Fibroblast of lung (primary cell): ENCODE data around the gene ARAP2. TPM values are rescaled to one million over a fixed set of nuclear protein-coding genes. Genes with fewer than 3 reads are reported as not detected.

Experiments used
- DNase-seq, 2 donors: peaks; one replicate each; pipeline versions ENCODE4 v3.0.0 to v3.0.0-alpha.2; 2010; ENCODE audit warnings: low read depth in 2 of 2
- H2AFZ ChIP-seq: 2 replicates; pipeline ENCODE4 v1.5.1; 2012; ENCODE audit warnings: low read length, control low read depth, inconsistent platforms
- H3K27ac ChIP-seq: 2 replicates; pipeline ENCODE4 v1.5.1; 2011; ENCODE audit warnings: low read length, control low read depth; ENCODE audit not compliant: insufficient read depth
- H3K27me3 ChIP-seq: 2 replicates; pipeline ENCODE4 v1.5.1; 2011; ENCODE audit warnings: mild to moderate bottlenecking, low read length; ENCODE audit not compliant: control insufficient read depth, insufficient read depth
- H3K36me3 ChIP-seq: 2 replicates; pipeline ENCODE4 v1.5.1; 2011; ENCODE audit warnings: low read length; ENCODE audit not compliant: control insufficient read depth, insufficient read depth
- H3K4me1 ChIP-seq: 2 replicates; pipeline ENCODE4 v1.5.1; 2011; ENCODE audit warnings: low read length; ENCODE audit not compliant: control insufficient read depth, insufficient read depth; ENCODE audit errors: extremely low read depth
- H3K4me2 ChIP-seq: 2 replicates; pipeline ENCODE4 v1.5.1; 2011; ENCODE audit warnings: low read length, control low read depth; ENCODE audit not compliant: insufficient read depth; ENCODE audit errors: extremely low read depth
- H3K4me3 ChIP-seq, 4 experiments: fragments of 200-600 bp in 1 of 4; sonication (generic) in 1 of 4; replicated peaks in 1 of 4; 2 replicates each; pipeline ENCODE4 v1.5.1; 2011 to 2016; ENCODE audit warnings: low read length in 4 of 4, low read depth in 3 of 4, mild to moderate bottlenecking in 3 of 4, control low read depth in 2 of 4, inconsistent platforms in 1 of 4, mixed read lengths in 1 of 4; ENCODE audit not compliant: insufficient read depth in 1 of 4; ENCODE audit errors: control extremely low read depth in 1 of 4
- H3K79me2 ChIP-seq: 2 replicates; pipeline ENCODE4 v1.5.1; 2012; ENCODE audit warnings: mild to moderate bottlenecking, low read length, inconsistent platforms; ENCODE audit not compliant: control insufficient read depth, insufficient read depth
- H3K9ac ChIP-seq: 2 replicates; pipeline ENCODE4 v1.5.1; 2011; ENCODE audit warnings: mild to moderate bottlenecking, low read length, control low read depth; ENCODE audit not compliant: insufficient read depth
- H3K9me3 ChIP-seq: 2 replicates; pipeline ENCODE4 v1.5.1; 2012; ENCODE audit warnings: low read depth, low read length; ENCODE audit not compliant: control insufficient read depth, insufficient read depth
- H4K20me1 ChIP-seq: 2 replicates; pipeline ENCODE4 v1.5.1; 2011; ENCODE audit warnings: low read length; ENCODE audit not compliant: control insufficient read depth, insufficient read depth; ENCODE audit errors: extremely low read depth
- CTCF ChIP-seq, 2 donors: IDR thresholded peaks in 1 of 2; conservative IDR thresholded peaks in 1 of 2; 1 replicate in 1 of 2; 2 replicates in 1 of 2; pipeline ENCODE4 v1.5.1; 2011 to 2012; ENCODE audit warnings: low read length in 2 of 2, control low read depth in 1 of 2, inconsistent platforms in 1 of 2, low read depth in 1 of 2, mild to moderate bottlenecking in 1 of 2
- EZH2 ChIP-seq: IDR thresholded peaks from 2 replicates; pipeline ENCODE4 v1.5.1; 2012; ENCODE audit warnings: low read length, control low read depth, mild to moderate bottlenecking; ENCODE audit errors: missing control alignments
- polyA plus RNA-seq, 2 donors: library from polyadenylated mRNA; depleted of rRNA in 1 of 2; stranded (reverse) in 1 of 2; unstranded in 1 of 2; fragments of >200 nt; gene quantifications; 2 replicates each; pipeline ENCODE4 v1.2.1, GENCODE V29; 2011 to 2012; ENCODE audit warnings: missing spikeins in 1 of 2
- total RNA-seq: library from RNA; depleted of rRNA; stranded (reverse); fragments of >200 nt; gene quantifications from 2 replicates; pipeline ENCODE4 v1.2.1, GENCODE V29; 2014

ARAP2 gene
- total and polyA plus RNA-seq, 2 donors (not counting 1 experiment from before 2014, with no cell fraction given), result 0.05 to 3.0 TPM

GRCh38 chr4:36115312-36115711 lies 129.0 kb downstream of the ARAP2 start:
- Histone ChIP-seq H3K9me3 (no peaks in the 10 kb centered on the region), H3K27ac (no peak overlapping the region), H3K79me2 (no peaks in the 10 kb centered on the region), H3K27me3 (no peaks in the 10 kb centered on the region), H2AFZ (no peak overlapping the region), H3K36me3 (no peaks in the 10 kb centered on the region), H3K4me1 (no peaks in the 10 kb centered on the region), H3K9ac (no peak overlapping the region), H3K4me3 (no peak overlapping the region), H4K20me1 (no peaks in the 10 kb centered on the region), H3K4me2 (no peak overlapping the region)
- no peak for DNase-seq
- TF ChIP-seq CTCF (conservative IDR thresholded peaks at IDR 0.05 in 1 of 2, IDR thresholded peaks at IDR 0.05 in 1 of 2; ENCODE audit: low read depth in 1 of 2, low read length in 2 of 2), result no peak
- no peak for TF ChIP-seq EZH2

- no peaks in the 10 kb centered on the region for H4K20me1 ChIP-seq
- no peak overlapping the region for H3K9ac ChIP-seq
- no peak overlapping the region for H3K4me2 ChIP-seq
- H3K9me3 ChIP-seq, result no peaks in the 10 kb centered on the region
- H3K79me2 ChIP-seq, result no peaks in the 10 kb centered on the region
- H3K27me3 ChIP-seq, result no peaks in the 10 kb centered on the region
- DNase-seq, result peak; percentile 43 to 70
- no peak overlapping the region for H2AFZ ChIP-seq
- TF ChIP-seq EZH2, result no peak
- no peak for TF ChIP-seq CTCF (conservative IDR thresholded peaks at IDR 0.05 in 1 of 2, IDR thresholded peaks at IDR 0.05 in 1 of 2; ENCODE audit: low read depth in 1 of 2, low read length in 2 of 2)
- no peak overlapping the region for H3K27ac ChIP-seq
- no peak overlapping the region for H3K4me3 ChIP-seq
- H3K36me3 ChIP-seq, result no peaks in the 10 kb centered on the region
- no peaks in the 10 kb centered on the region for H3K4me1 ChIP-seq
These were observed 133.1 kb downstream of the ARAP2 start for GRCh38 chr4:36111172-36111571.

- no peak overlapping the region for H2AFZ ChIP-seq
- H3K4me1 ChIP-seq, result no peaks in the 10 kb centered on the region
- H4K20me1 ChIP-seq, result no peaks in the 10 kb centered on the region
- H3K79me2 ChIP-seq, result no peaks in the 10 kb centered on the region
- no peak overlapping the region for H3K4me2 ChIP-seq
- H3K9me3 ChIP-seq, result no peaks in the 10 kb centered on the region
- H3K4me3 ChIP-seq, result no peak overlapping the region
- H3K9ac ChIP-seq, result no peak overlapping the region
- H3K36me3 ChIP-seq, result no peaks in the 10 kb centered on the region
- no peak overlapping the region for H3K27ac ChIP-seq
- H3K27me3 ChIP-seq, result no peaks in the 10 kb centered on the region
- TF ChIP-seq EZH2 (no peak), CTCF (conservative IDR thresholded peaks at IDR 0.05 in 1 of 2, IDR thresholded peaks at IDR 0.05 in 1 of 2; ENCODE audit: low read depth in 1 of 2, low read length in 2 of 2) (no peak)
- peak in 1 of 2 donors; percentile 7 for DNase-seq
These were observed 144.8 kb downstream of the ARAP2 start for GRCh38 chr4:36099509-36099908.
